Keratinocyte (primary cell): ENCODE measurements around the gene LMO2. TPM values are rescaled to one million over a fixed set of nuclear protein-coding genes. Genes with fewer than 3 reads are reported as not detected.
A peak's percentile ranks its signal among the peaks of the same experiment; 100 is the strongest.

Experiments used
- DNase-seq: peaks from one replicate; pipeline ENCODE4 v3.0.0-alpha.2; 2011; ENCODE audit warnings: low read depth, missing footprints, low spot score
- FAIRE-seq: peaks from 2 replicates; lab custom pipeline; 2011; peaks lifted over from hg19 to GRCh38; lab: Jason Lieb, UNC
- H2AFZ ChIP-seq: 2 replicates; pipeline ENCODE4 v1.6.0; 2012; ENCODE audit warnings: low read length, control low read depth, inconsistent platforms; ENCODE audit not compliant: control insufficient read depth
- H3K27ac ChIP-seq: 2 replicates; pipeline ENCODE4 v1.5.1; 2011; ENCODE audit warnings: low read length; ENCODE audit not compliant: control insufficient read depth, insufficient read depth
- H3K27me3 ChIP-seq: 3 replicates; pipeline ENCODE4 v1.6.0; 2011; ENCODE audit warnings: low read length; ENCODE audit not compliant: control insufficient read depth, insufficient read depth; ENCODE audit errors: extremely low read depth
- H3K36me3 ChIP-seq, 2 experiments: 2 replicates in 1 of 2; 3 replicates in 1 of 2; pipeline ENCODE4 v1.5.1; 2011; ENCODE audit warnings: low read length in 2 of 2, mild to moderate bottlenecking in 1 of 2; ENCODE audit not compliant: control insufficient read depth in 2 of 2, insufficient read depth in 2 of 2; ENCODE audit errors: extremely low read depth in 1 of 2
- H3K4me1 ChIP-seq: 3 replicates; pipeline ENCODE4 v1.5.1; 2011; ENCODE audit warnings: low read length; ENCODE audit not compliant: control insufficient read depth, insufficient read depth; ENCODE audit errors: extremely low read depth
- H3K4me2 ChIP-seq: 3 replicates; pipeline ENCODE4 v1.6.0; 2011; ENCODE audit warnings: low read depth, low read length; ENCODE audit not compliant: control insufficient read depth, insufficient read depth; ENCODE audit errors: extremely low read depth
- H3K4me3 ChIP-seq, 3 experiments: fragments of 200-600 bp in 1 of 3; sonication (generic) in 1 of 3; 2 replicates in 2 of 3; 3 replicates in 1 of 3; pipeline ENCODE4 v1.5.1; 2011 to 2016; ENCODE audit warnings: low read length in 3 of 3, mild to moderate bottlenecking in 3 of 3, control low read depth in 2 of 3, inconsistent platforms in 1 of 3, low read depth in 1 of 3, mixed read lengths in 1 of 3, mixed run types in 1 of 3, moderate library complexity in 1 of 3; ENCODE audit not compliant: control insufficient read depth in 2 of 3, insufficient read depth in 2 of 3; ENCODE audit errors: extremely low read depth in 1 of 3
- H3K79me2 ChIP-seq: 2 replicates; pipeline ENCODE4 v1.6.0; 2012; ENCODE audit warnings: low read length; ENCODE audit not compliant: control insufficient read depth, insufficient read depth
- H3K9ac ChIP-seq: 3 replicates; pipeline ENCODE4 v1.6.0; 2011; ENCODE audit warnings: low read length; ENCODE audit not compliant: control insufficient read depth, insufficient read depth; ENCODE audit errors: extremely low read depth
- H3K9me1 ChIP-seq: 3 replicates; pipeline ENCODE4 v1.6.0; 2011; ENCODE audit warnings: low read length; ENCODE audit not compliant: control insufficient read depth, insufficient read depth; ENCODE audit errors: extremely low read depth
- H3K9me3 ChIP-seq: 2 replicates; pipeline ENCODE4 v1.5.1; 2012; ENCODE audit warnings: low read depth, low read length; ENCODE audit not compliant: control insufficient read depth
- H4K20me1 ChIP-seq: 3 replicates; pipeline ENCODE4 v1.6.0; 2011; ENCODE audit warnings: low read length; ENCODE audit not compliant: control insufficient read depth, insufficient read depth; ENCODE audit errors: extremely low read depth
- CTCF ChIP-seq, 3 experiments: IDR thresholded peaks in 1 of 3; conservative IDR thresholded peaks in 1 of 3; optimal IDR thresholded peaks in 1 of 3; 2 replicates in 2 of 3; 3 replicates in 1 of 3; pipeline versions ENCODE3 to v1.5.1; 2011; ENCODE audit warnings: low read length in 3 of 3, mild to moderate bottlenecking in 3 of 3, moderate library complexity in 2 of 3, control low read depth in 1 of 3, inconsistent platforms in 1 of 3; ENCODE audit not compliant: insufficient read depth in 2 of 3; ENCODE audit errors: extremely low read depth in 1 of 3
- EZH2 ChIP-seq: IDR thresholded peaks from one replicate; pipeline ENCODE4 v1.6.1; 2012; ENCODE audit warnings: inconsistent platforms, mild to moderate bottlenecking, low read length, moderate library complexity
- dilution Hi-C: fragments of 300-500 bp; cut with MboI; formaldehyde crosslinking; loops from one replicate; pipeline ENCODE4 v1.7.0; 2020; ENCODE audit warnings: low sequenced_read_pairs; ENCODE audit not compliant: extremely low pct_ligation_motif_present
- polyA plus RNA-seq, 5 experiments: library from polyadenylated mRNA; depleted of rRNA in 3 of 5; stranded (reverse) in 3 of 5; stranded (forward) in 1 of 5; unstranded in 1 of 5; fragments of >200 nt; gene quantifications; 1 replicate in 1 of 5; 2 replicates in 3 of 5; 3 replicates in 1 of 5; pipeline versions ENCODE4 v1.2.1 to v1.2.3, GENCODE V29; 2011 to 2012; ENCODE audit warnings: missing spikeins in 2 of 5, low read depth in 1 of 5, low replicate concordance in 1 of 5

LMO2 gene
- polyA plus RNA-seq, 1 donor (not counting 4 experiments of a cell fraction or from before 2014, with no cell fraction given), result 1.1 TPM

DNA sequence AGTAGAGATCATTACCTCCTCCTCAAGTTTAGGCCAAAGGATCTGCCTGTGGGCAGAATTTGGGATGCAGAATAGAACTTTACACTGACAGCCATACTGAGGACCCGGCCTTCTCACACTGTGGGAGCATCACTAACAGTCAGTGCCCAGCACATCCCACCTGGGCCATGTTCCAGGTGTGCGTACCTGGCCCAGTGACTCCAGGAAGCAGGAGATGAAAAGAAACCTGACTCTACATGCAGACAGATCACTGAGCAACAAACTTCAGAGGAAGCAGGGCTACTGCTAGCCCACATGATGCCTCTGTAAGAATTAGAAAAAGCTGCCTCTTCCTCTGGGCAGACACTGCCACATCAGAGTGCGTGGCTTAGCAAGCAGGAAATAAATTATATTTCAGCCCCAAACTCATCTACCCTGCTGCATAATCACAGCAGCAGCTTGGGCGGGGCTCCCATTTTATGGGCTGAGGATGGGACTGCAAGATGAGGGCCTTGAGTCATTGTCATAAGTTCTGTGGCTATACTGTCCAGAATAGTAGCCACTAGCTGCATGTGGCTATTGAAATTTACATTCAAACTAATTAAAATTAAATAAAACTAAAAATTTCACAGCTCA, 6.0 kb upstream of the LMO2 start:
- Histone ChIP-seq H3K9me1 (no peaks in the 10 kb centered on the region), H3K27ac (no peak overlapping the region), H3K36me3 (no peaks in the 10 kb centered on the region), H3K9ac (no peak overlapping the region), H3K79me2 (no peaks in the 10 kb centered on the region), H3K4me1 (peaks cover 33% of the 10 kb centered on the region), H3K4me3 (no peak overlapping the region), H3K27me3 (no peaks in the 10 kb centered on the region), H3K4me2 (peak overlapping the region; percentile 6), H4K20me1 (no peaks in the 10 kb centered on the region), H2AFZ (no peak overlapping the region), H3K9me3 (no peaks in the 10 kb centered on the region)
- dilution Hi-C loops, result no loop called here
- DNase-seq, result no peak
- TF ChIP-seq CTCF (optimal IDR thresholded peaks at IDR 0.05 in 1 of 3, IDR thresholded peaks at IDR 0.05 in 1 of 3, conservative IDR thresholded peaks at IDR 0.05 in 1 of 3; ENCODE audit: extremely low read depth in 1 of 3, insufficient read depth in 2 of 3, low read length in 3 of 3) (no peak), EZH2 (no peak)
- FAIRE-seq, result peak; percentile 39

DNA sequence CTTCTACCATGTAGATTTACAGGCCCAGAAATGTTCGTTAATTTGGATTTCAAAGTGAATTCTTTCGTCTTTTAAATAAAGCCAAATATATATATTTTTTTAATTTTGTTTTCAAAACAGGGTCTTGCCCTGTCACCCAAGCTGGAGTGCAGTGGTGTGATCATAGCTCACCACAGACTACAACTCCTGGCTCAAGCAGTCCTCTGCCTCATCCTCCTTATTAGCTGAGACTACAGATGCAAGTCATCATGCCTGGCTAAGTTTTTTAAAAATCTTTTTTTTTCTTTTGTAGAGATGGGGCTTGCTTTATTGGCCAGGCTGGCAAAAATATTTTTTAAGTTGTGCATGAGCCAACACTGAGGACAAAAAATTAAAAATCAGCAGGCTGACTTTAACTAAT, 5.0 kb upstream of the LMO2 start:
- Histone ChIP-seq H3K4me3 (no peak overlapping the region), H3K27me3 (no peaks in the 10 kb centered on the region), H2AFZ (no peak overlapping the region), H3K79me2 (no peaks in the 10 kb centered on the region), H3K36me3 (no peaks in the 10 kb centered on the region), H3K9me3 (no peaks in the 10 kb centered on the region), H3K27ac (no peak overlapping the region), H3K4me1 (peaks cover 33% of the 10 kb centered on the region), H3K4me2 (no peak overlapping the region), H3K9ac (no peak overlapping the region), H3K9me1 (no peaks in the 10 kb centered on the region), H4K20me1 (no peaks in the 10 kb centered on the region)
- FAIRE-seq, result no peak
- TF ChIP-seq EZH2, result no peak
- TF ChIP-seq CTCF (optimal IDR thresholded peaks at IDR 0.05 in 1 of 3, IDR thresholded peaks at IDR 0.05 in 1 of 3, conservative IDR thresholded peaks at IDR 0.05 in 1 of 3; ENCODE audit: extremely low read depth in 1 of 3, insufficient read depth in 2 of 3, low read length in 3 of 3), result no peak
- dilution Hi-C loops, result no loop called here
- DNase-seq, result no peak
